ENCODE results near the gene CAPZB.

CAPZB gene

GRCh38 chr1:19496527-19496874, 11.2 kb upstream of the CAPZB start:
- no peak for DNase-seq

GRCh38 chr1:19495799-19496526, 10.6 kb upstream of the CAPZB start:
- no peak for DNase-seq

GRCh38 chr1:19495000-19495656, 9.8 kb upstream of the CAPZB start:
- no peak for DNase-seq

- DNase-seq, result no peak
Measured at GRCh38 chr1:19493547-19493946, 8.2 kb upstream of the CAPZB start.

- DNase-seq, result no peak
Measured at GRCh38 chr1:19489996-19490395, 4.7 kb upstream of the CAPZB start.

- no peak for DNase-seq
Measured at GRCh38 chr1:19488136-19488535, 2.8 kb upstream of the CAPZB start.

GRCh38 chr1:19484798-19485361, 459 bp downstream of the CAPZB start:
- no peak for DNase-seq

- DNase-seq, result no peak
Measured at GRCh38 chr1:19484338-19484797, 971 bp downstream of the CAPZB start.

- no peak for DNase-seq
Measured at GRCh38 chr1:19483691-19484090, 1.6 kb downstream of the CAPZB start.

- no peak for DNase-seq
Measured at GRCh38 chr1:19483261-19483660, 2.1 kb downstream of the CAPZB start.

- DNase-seq, result no peak
Measured at GRCh38 chr1:19481826-19482398, 3.4 kb downstream of the CAPZB start.

- no peak for DNase-seq
Measured at GRCh38 chr1:19480282-19480681, 5.1 kb downstream of the CAPZB start.

- no peak for DNase-seq
Measured at GRCh38 chr1:19479351-19480120, 5.8 kb downstream of the CAPZB start.

GRCh38 chr1:19478322-19478721, 7.0 kb downstream of the CAPZB start:
- DNase-seq, result no peak

- DNase-seq, result no peak
Measured at GRCh38 chr1:19477284-19478249, 7.8 kb downstream of the CAPZB start.

GRCh38 chr1:19476450-19477190, 8.7 kb downstream of the CAPZB start:
- no peak for DNase-seq

- no peak for DNase-seq
Measured at GRCh38 chr1:19475296-19475695, 10.0 kb downstream of the CAPZB start.

GRCh38 chr1:19472174-19472573, 13.2 kb downstream of the CAPZB start:
- no peak for DNase-seq

- no peak for DNase-seq
Measured at GRCh38 chr1:19469004-19469403, 16.3 kb downstream of the CAPZB start.

GRCh38 chr1:19468397-19468956, 16.9 kb downstream of the CAPZB start:
- no peak for DNase-seq
